ENCODE measurements around the gene HOXA11.

Gene HOXA11

GRCh38 chr7:27141923-27142579, 43.0 kb downstream of the HOXA11 start:
- H3K27me3 ChIP-seq (ENCODE audit: control insufficient read depth in 1 of 2, insufficient read depth in 1 of 2, low read length in 2 of 2), result peaks cover 0 to 7% of the 10 kb centered on the region in 2 experiments
- no peak overlapping the region for H3K14ac ChIP-seq (ENCODE audit: low read length in 2 of 2)
- H3K27ac ChIP-seq (ENCODE audit: low read length, poor library complexity, severe bottlenecking), result peak overlapping the region; percentile 29
- DNase-seq, result peak; percentile 59
- H2AK5ac ChIP-seq (ENCODE audit: low read length, severe bottlenecking), result no peak overlapping the region
- no peak overlapping the region for H2BK120ac ChIP-seq (ENCODE audit: low read depth, low read length)
- H4K8ac ChIP-seq (ENCODE audit: low read length), result no peak overlapping the region
- H3K36me3 ChIP-seq (ENCODE audit: control insufficient read depth in 1 of 2, insufficient read depth in 2 of 2, low read depth in 1 of 2, low read length in 2 of 2), result peaks cover 8 to 43% of the 10 kb centered on the region in 2 experiments
- no peak overlapping the region for H2BK15ac ChIP-seq (ENCODE audit: low read depth, poor library complexity, severe bottlenecking)
- peak overlapping the region in 1 of 2 experiments; percentile 32 for H3K23ac ChIP-seq (ENCODE audit: low read length in 2 of 2)
- H3K9ac ChIP-seq (ENCODE audit: low read length), result peak overlapping the region; percentile 97
- no peaks in the 10 kb centered on the region for H3K9me3 ChIP-seq (ENCODE audit: control insufficient read depth, low read length)
- no peak overlapping the region for H2AFZ ChIP-seq (ENCODE audit: low read depth, low read length)
- WGBS, result 11% methylated on average over 30 of the region's 30 CpGs
- H3K4me1 ChIP-seq (ENCODE audit: control insufficient read depth, insufficient read depth, low read depth, low read length), result peaks cover 6% of the 10 kb centered on the region
- H3K18ac ChIP-seq (ENCODE audit: low read depth in 1 of 2, low read length in 2 of 2), result no peak overlapping the region
- H3K4ac ChIP-seq (ENCODE audit: low read depth in 1 of 2, low read length in 2 of 2), result no peak overlapping the region
- H2BK5ac ChIP-seq (ENCODE audit: low read depth, low read length, poor library complexity, severe bottlenecking), result peak overlapping the region; percentile 90
- H2BK12ac ChIP-seq (ENCODE audit: low read length in 2 of 2), result no peak overlapping the region
- H3K79me1 ChIP-seq (replicated peaks; ENCODE audit: low read length, poor library complexity, severe bottlenecking), result peaks cover 6% of the 10 kb centered on the region
- peak overlapping the region; percentile 82 to 96 for H3K4me3 ChIP-seq (ENCODE audit: insufficient read depth in 1 of 2, low read depth in 1 of 2, low read length in 2 of 2)
- H4K91ac ChIP-seq (ENCODE audit: low read length), result no peak overlapping the region
- H3K4me2 ChIP-seq (ENCODE audit: low read length, poor library complexity, severe bottlenecking), result peak overlapping the region; percentile 85

- DNase-seq, result no peak
- Histone ChIP-seq H3K9ac (ENCODE audit: low read length) (peak overlapping the region; percentile 97), H3K4me1 (ENCODE audit: control insufficient read depth, insufficient read depth, low read depth, low read length) (peaks cover 8% of the 10 kb centered on the region), H4K8ac (ENCODE audit: low read length) (no peak overlapping the region), H2BK5ac (ENCODE audit: low read depth, low read length, poor library complexity, severe bottlenecking) (no peak overlapping the region), H3K79me1 (replicated peaks; ENCODE audit: low read length, poor library complexity, severe bottlenecking) (peaks cover 4% of the 10 kb centered on the region), H3K27me3 (ENCODE audit: control insufficient read depth in 1 of 2, insufficient read depth in 1 of 2, low read length in 2 of 2) (no peaks in the 10 kb centered on the region), H3K4ac (ENCODE audit: low read depth in 1 of 2, low read length in 2 of 2) (no peak overlapping the region), H2BK15ac (ENCODE audit: low read depth, poor library complexity, severe bottlenecking) (no peak overlapping the region), H2BK120ac (ENCODE audit: low read depth, low read length) (no peak overlapping the region), H3K23ac (ENCODE audit: low read length in 2 of 2) (no peak overlapping the region), H2AK5ac (ENCODE audit: low read length, severe bottlenecking) (no peak overlapping the region), H3K9me3 (ENCODE audit: control insufficient read depth, low read length) (no peaks in the 10 kb centered on the region), H3K4me3 (ENCODE audit: insufficient read depth in 1 of 2, low read depth in 1 of 2, low read length in 2 of 2) (peak overlapping the region; percentile 26 to 82), H3K27ac (ENCODE audit: low read length, poor library complexity, severe bottlenecking) (peak overlapping the region; percentile 16), H3K4me2 (ENCODE audit: low read length, poor library complexity, severe bottlenecking) (peak overlapping the region; percentile 85), H2AFZ (ENCODE audit: low read depth, low read length) (no peak overlapping the region), H4K91ac (ENCODE audit: low read length) (no peak overlapping the region), H3K18ac (ENCODE audit: low read depth in 1 of 2, low read length in 2 of 2) (no peak overlapping the region), H3K36me3 (ENCODE audit: control insufficient read depth in 1 of 2, insufficient read depth in 2 of 2, low read depth in 1 of 2, low read length in 2 of 2) (peaks cover 8 to 40% of the 10 kb centered on the region in 2 experiments), H3K14ac (ENCODE audit: low read length in 2 of 2) (no peak overlapping the region), H2BK12ac (ENCODE audit: low read length in 2 of 2) (no peak overlapping the region)
- WGBS, result 61% methylated on average over 14 of the region's 18 CpGs
Measured at GRCh38 chr7:27141137-27141922, 43.7 kb downstream of the HOXA11 start.

GRCh38 chr7:27140126-27140857, 44.7 kb downstream of the HOXA11 start:
- Histone ChIP-seq H3K9me3 (ENCODE audit: control insufficient read depth, low read length) (no peaks in the 10 kb centered on the region), H2AFZ (ENCODE audit: low read depth, low read length) (no peak overlapping the region), H4K8ac (ENCODE audit: low read length) (no peak overlapping the region), H2BK5ac (ENCODE audit: low read depth, low read length, poor library complexity, severe bottlenecking) (peak overlapping the region; percentile 88), H3K4me3 (ENCODE audit: insufficient read depth in 1 of 2, low read depth in 1 of 2, low read length in 2 of 2) (peak overlapping the region; percentile 70 to 82), H3K36me3 (ENCODE audit: control insufficient read depth in 1 of 2, insufficient read depth in 2 of 2, low read depth in 1 of 2, low read length in 2 of 2) (peaks cover 3 to 34% of the 10 kb centered on the region in 2 experiments), H3K23ac (ENCODE audit: low read length in 2 of 2) (no peak overlapping the region), H2AK5ac (ENCODE audit: low read length, severe bottlenecking) (no peak overlapping the region), H3K18ac (ENCODE audit: low read depth in 1 of 2, low read length in 2 of 2) (no peak overlapping the region), H2BK15ac (ENCODE audit: low read depth, poor library complexity, severe bottlenecking) (no peak overlapping the region), H3K4me2 (ENCODE audit: low read length, poor library complexity, severe bottlenecking) (peak overlapping the region; percentile 49), H3K4me1 (ENCODE audit: control insufficient read depth, insufficient read depth, low read depth, low read length) (peaks cover 11% of the 10 kb centered on the region), H2BK12ac (ENCODE audit: low read length in 2 of 2) (no peak overlapping the region), H2BK120ac (ENCODE audit: low read depth, low read length) (no peak overlapping the region), H3K27ac (ENCODE audit: low read length, poor library complexity, severe bottlenecking) (peak overlapping the region; percentile 83), H4K91ac (ENCODE audit: low read length) (no peak overlapping the region), H3K27me3 (ENCODE audit: control insufficient read depth in 1 of 2, insufficient read depth in 1 of 2, low read length in 2 of 2) (no peaks in the 10 kb centered on the region), H3K9ac (ENCODE audit: low read length) (peak overlapping the region; percentile 97), H3K4ac (ENCODE audit: low read depth in 1 of 2, low read length in 2 of 2) (no peak overlapping the region), H3K14ac (ENCODE audit: low read length in 2 of 2) (no peak overlapping the region), H3K79me1 (replicated peaks; ENCODE audit: low read length, poor library complexity, severe bottlenecking) (no peaks in the 10 kb centered on the region)
- DNase-seq, result no peak
- 31% methylated on average over 14 of the region's 15 CpGs for WGBS
